GM21528 (cell line): ENCODE measurements around the gene DNAJC5.
A peak's percentile ranks its signal among the peaks of the same experiment; 100 is the strongest.
"Not testable (repeated sequence)": the region's sequence is repeated elsewhere in the genome, so short reads cannot be mapped to it uniquely, and the experiment has no call there.

ENCODE experiments used
- ATAC-seq: cut with Tn5 transposase; IDR thresholded peaks from one replicate; pipeline ENCODE4 v1.9.1; 2021; ENCODE audit warnings: mild to moderate bottlenecking, moderate library complexity; ENCODE audit not compliant: unreplicated experiment, low FRiP score

DNAJC5 gene

GRCh38 chr20:63894358-63895201 is at the start of gene DNAJC5:
TSS of gene DNAJC5 (plus strand) at chr20:63895126. CDS start at chr20:63928346, 33,220 bp downstream.
- ATAC-seq: peak; percentile 61

GRCh38 chr20:63846128-63846771 is 48.7 kb upstream of the DNAJC5 start:
- ATAC-seq: no peak

GRCh38 chr20:63846888-63847236 is 48.1 kb upstream of the DNAJC5 start:
- ATAC-seq: no peak

- ATAC-seq: no peak
Observed at GRCh38 chr20:63847237-63848002, 47.5 kb upstream of the DNAJC5 start.

- no peak for ATAC-seq
Observed at GRCh38 chr20:63848003-63848911, 46.7 kb upstream of the DNAJC5 start.

- ATAC-seq: peak; percentile 82
Observed at GRCh38 chr20:63850689-63851547, 44.0 kb upstream of the DNAJC5 start.

- ATAC-seq: not testable (repeated sequence)
Observed at GRCh38 chr20:63851548-63851943, 43.4 kb upstream of the DNAJC5 start.

- ATAC-seq: not testable (repeated sequence)
Observed at GRCh38 chr20:63853733-63854068, 41.2 kb upstream of the DNAJC5 start.

- ATAC-seq: no peak
Observed at GRCh38 chr20:63854069-63854765, 40.7 kb upstream of the DNAJC5 start.

GRCh38 chr20:63854766-63855362 is 40.1 kb upstream of the DNAJC5 start:
- ATAC-seq: no peak

- no peak for ATAC-seq
Observed at GRCh38 chr20:63855363-63856097, 39.4 kb upstream of the DNAJC5 start.

GRCh38 chr20:63856098-63856511 is 38.8 kb upstream of the DNAJC5 start:
- ATAC-seq: no peak

- ATAC-seq: no peak
Observed at GRCh38 chr20:63857764-63858392, 37.0 kb upstream of the DNAJC5 start.

- no peak for ATAC-seq
Observed at GRCh38 chr20:63858393-63859165, 36.3 kb upstream of the DNAJC5 start.

GRCh38 chr20:63859166-63859699 is 35.7 kb upstream of the DNAJC5 start:
- ATAC-seq: no peak

- ATAC-seq: no peak
Observed at GRCh38 chr20:63860325-63861051, 34.4 kb upstream of the DNAJC5 start.
